SW 1271 (cell line): Measurements from ENCODE around the gene IRF6.
"Not testable (repeated sequence)": the region's sequence is repeated elsewhere in the genome, so short reads cannot be mapped to it uniquely, and the experiment has no call there.

ENCODE experiments used
- DNase-seq, 2 experiments: peaks; one replicate each; lab custom pipeline; 2025; lab: John Stamatoyannopoulos, UW

The IRF6 gene

GRCh38 chr1:209823143-209824041 lies 17.4 kb upstream of the IRF6 start:
- DNase-seq: peak; percentile 7 to 44

DNA sequence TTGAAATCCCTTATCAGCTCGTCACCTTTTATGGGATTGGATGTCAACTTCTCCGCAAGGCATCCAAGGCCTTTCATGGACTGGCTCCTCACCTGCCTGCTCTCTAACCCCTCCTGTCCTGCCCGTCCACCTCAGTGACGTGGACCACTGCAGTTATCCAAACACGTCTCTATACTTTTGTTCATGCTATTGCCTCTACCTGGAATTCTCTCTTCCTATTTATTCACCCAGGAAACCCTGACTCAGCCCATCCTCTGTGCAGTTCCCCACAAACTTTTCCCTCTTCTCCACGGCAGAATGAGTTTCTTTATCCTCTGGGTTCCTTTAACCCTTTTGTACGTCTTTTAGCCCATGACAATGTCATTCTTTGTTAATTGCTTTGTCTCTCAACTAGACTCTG lies 16.8 kb upstream of the IRF6 start:
- DNase-seq: no peak

- DNase-seq: no peak
Observed at GRCh38 chr1:209820986-209821385, 15.0 kb upstream of the IRF6 start.

DNA sequence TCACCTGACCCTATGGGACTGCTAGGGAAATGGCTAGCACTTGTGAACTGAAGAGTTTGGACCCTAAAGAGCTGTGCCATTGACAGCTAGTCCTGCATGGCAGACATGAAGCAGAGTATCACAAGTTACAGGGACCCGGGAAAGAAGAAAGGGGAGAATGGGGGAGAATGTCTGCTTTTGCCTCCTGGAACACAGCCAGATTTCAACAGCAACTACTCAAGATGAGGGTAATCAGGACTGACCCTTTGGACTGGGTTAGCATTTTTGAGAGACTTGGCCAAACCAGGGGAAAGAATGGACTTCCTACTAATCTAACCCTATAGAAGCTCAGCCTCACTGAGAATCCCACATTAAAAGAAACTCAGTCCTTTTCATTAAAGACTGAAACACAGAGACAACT lies 13.1 kb upstream of the IRF6 start:
- DNase-seq: no peak

DNA sequence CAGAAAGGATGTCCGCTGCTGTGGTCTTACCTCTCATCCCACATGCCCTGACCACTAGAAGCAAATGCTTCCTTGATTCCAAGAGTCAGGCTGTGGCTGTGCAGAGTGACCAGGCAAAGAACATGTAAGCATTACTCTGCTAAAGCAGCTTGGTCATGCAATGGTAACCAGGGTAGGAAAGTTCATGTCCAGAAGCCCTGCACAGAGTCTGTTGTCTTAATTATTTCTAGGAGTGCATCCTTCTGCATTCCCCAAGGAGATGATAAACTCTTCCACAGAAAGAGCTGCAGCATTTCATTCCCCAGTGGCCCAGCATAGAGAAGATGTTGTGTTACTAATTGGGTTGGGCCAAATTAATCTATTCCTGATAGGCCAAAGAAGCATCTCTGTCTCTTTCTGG lies 11.7 kb upstream of the IRF6 start:
- DNase-seq: no peak

DNA sequence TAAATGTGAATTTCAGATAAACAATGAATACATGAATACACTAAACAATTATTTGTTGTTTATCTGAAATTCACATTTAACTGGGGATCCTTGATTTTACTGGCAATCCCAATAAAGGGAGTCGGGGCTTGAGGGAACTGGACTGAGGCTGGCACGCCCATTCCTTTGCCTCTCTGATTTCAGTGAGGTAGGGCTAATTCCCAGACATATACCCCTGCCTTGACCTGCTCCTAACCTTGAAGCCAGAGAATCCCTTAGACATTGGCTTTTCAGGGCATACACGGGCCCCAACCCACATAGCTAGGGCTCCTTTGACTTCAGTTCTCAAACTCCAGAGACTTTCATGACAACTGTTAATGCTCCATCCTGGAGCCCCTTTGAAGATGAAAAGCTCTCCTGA lies 11.0 kb upstream of the IRF6 start:
- no peak for DNase-seq

GRCh38 chr1:209815931-209816341 lies 10.0 kb upstream of the IRF6 start:
- no peak for DNase-seq

- DNase-seq: no peak
Observed at GRCh38 chr1:209815490-209815889, 9.5 kb upstream of the IRF6 start.

DNA sequence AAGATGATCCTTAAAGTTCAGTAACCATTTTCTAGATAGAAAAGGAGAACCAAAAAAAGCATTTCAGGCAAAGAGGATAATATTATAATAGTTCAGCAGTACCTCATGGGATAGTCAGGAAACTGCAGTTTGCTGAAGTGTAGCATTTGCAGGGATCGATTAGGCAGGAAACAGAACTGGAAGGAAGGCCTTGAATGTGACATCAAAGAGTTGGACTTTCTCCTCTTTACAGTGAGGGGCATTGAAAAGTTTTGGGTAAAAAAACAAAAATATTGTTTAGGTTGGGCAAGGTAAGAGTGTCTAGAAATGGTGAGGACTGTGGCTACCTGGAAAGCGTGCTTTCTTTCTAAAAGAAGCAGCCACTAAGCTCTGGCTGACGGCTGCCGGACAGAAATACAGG lies 8.0 kb upstream of the IRF6 start:
- DNase-seq: no peak

DNA sequence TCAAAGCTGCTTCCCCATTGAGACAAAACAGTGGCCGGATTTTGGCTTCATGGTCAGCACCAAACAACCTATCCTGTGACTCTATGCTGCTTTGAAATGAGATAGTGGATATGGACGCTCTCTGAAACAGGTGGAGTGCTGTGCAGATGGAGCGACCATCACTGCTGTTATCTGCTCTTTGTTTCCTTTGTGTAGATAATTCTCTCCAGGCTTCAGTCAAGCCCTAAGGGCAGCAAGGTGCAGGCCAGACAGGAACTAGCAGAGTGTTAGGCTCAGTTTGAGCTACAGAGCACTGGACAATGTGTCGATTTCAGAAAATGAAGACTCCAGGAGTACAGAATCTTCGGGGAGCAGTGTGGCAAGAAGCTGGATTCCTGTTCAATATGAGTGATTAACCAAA lies 4.8 kb upstream of the IRF6 start:
- DNase-seq: no peak

GRCh38 chr1:209809611-209810010 lies 3.7 kb upstream of the IRF6 start:
- DNase-seq: no peak

- no peak for DNase-seq
Observed at GRCh38 chr1:209808059-209808581, 2.2 kb upstream of the IRF6 start.

DNA sequence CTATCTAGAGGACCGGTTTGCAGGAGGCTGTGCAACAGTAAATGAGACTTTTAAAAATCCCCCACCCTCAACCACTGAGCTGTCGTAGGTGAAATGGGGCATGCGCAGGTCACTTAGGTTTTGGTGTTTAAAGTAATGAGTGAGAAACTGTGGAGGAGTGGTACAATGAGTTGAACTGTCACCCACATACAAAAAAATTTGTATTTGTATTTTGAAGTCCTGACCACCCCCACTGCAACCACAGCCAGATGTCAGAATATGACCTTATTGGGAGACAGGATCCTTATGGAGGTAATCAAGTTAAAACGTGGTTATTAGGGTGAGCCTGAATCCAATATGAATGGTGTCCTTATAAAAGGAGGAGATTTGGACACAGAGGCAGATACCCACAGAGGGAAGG lies 1.6 kb upstream of the IRF6 start:
- no peak for DNase-seq

DNA sequence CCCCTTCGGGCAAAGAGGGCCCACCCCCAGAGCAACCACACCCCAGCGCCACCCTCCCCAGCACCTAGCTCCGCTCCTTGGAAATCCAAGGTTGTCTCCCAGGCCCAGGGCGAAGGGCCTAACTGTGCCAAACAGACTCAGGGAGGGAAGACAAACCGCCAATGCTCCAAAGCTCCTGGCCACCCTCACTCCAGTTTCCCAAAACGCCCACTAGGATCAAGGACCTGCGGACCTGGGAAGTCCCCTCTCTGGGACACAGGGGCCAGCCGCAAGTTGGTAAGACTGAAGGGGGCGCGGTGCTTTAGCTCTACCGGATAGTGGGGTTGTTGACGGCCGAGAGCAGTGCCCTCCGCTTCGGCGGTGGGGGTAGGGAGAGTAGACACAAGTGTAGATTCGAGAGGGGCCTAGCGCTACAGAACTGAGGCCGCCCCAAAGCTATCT lies 581 bp downstream of the IRF6 start:
- no peak for DNase-seq

DNA sequence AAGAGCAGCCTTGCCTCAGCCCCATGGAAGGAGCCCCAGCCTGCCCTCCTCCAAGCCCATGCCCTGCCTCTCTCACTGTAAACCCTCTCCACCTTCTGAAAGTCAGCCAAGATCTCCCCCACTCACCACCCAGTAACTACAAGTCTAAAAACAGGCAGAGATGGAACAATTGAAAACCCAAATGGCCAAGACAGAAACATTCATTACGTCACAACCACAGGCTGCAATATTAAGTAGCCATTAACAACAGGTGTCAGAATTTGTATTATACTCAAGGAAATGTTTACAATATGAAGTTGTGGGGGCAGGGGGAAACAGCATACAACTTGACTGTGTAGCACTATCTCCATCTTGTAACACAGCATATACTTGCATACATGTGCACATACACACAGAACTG lies 2.4 kb downstream of the IRF6 start:
- no peak for DNase-seq

DNA sequence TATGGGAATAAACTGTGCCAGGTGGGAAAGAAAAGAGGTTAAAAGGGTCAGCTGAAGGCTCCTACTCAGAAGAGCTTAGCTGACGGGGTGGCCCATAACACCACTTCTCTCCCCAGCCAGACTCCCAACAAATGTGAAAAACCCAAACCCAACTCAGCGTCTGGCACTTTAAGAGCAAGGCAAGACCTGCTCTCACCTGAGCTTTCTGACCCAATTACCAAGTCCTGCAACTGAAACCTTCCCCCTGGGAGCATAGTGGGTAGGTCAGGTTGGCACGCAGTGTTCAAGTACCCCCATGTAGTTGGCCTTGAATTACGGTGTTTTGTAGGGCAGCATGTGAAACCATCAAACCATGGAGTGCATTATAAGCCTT lies 3.2 kb downstream of the IRF6 start:
- DNase-seq: no peak

DNA sequence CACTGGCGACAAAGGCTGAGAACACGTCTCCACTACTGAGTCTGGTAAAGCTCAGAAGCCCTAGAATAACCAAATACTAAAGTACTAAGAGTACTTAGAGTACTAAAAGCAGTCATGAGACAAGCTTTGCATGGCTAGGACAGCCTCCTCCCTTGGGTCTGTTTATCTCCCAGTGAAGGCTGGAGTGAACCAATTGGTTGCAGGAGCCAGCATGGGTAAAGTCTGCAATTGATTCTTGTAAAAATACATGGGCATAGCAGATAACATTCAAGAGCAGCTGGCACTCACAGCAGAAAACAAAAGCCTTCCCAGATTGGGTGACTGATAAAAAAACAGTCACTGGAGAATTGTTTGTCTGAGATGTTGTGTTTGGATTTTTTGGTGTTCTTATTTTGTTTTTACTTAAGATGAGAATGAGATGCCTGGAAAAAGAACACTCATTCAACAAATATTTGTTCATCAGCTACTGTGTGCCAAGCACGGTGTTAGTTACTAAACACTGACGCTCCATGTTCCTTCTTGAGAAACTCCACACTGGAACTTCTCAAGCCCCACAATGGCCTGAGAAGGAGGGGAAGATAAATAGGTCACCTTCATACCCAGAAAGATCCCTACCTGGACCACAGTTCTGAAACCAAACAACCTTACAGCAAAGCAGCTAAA lies 3.7 kb downstream of the IRF6 start:
- DNase-seq: no peak

- DNase-seq: no peak
Observed at GRCh38 chr1:209800984-209801834, 4.7 kb downstream of the IRF6 start.

DNA sequence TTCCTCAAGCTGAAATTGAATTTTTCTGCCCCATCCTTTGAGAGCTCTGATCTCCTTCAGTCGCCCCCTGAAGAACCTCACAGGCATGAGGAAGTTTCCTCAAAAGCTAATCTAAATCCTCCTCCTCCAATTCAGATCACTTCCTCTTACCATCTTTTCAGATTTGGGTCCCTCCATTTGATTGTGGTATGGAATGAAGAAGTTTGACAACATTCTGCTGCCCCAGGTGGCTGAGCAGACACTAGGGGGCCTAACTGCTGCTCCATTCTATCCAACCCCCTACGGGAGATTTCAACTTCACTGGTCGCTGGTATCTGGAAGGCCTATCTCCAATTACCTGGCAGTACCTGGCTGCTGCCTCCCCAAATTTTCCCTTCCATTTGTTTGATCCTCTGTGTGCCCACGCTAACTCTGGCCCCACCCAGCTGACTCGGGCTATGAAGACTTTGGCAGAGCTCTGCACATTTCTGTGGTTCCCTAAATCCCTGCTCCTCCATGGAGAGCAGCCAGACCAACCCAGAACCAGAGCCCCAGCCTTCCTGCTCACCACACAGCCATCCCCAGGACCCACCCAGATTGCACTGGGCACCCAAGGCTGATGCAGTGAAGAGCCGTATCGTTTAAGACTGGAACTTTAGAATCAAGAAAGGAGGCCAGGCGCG lies 7.8 kb downstream of the IRF6 start:
- DNase-seq: no peak

DNA sequence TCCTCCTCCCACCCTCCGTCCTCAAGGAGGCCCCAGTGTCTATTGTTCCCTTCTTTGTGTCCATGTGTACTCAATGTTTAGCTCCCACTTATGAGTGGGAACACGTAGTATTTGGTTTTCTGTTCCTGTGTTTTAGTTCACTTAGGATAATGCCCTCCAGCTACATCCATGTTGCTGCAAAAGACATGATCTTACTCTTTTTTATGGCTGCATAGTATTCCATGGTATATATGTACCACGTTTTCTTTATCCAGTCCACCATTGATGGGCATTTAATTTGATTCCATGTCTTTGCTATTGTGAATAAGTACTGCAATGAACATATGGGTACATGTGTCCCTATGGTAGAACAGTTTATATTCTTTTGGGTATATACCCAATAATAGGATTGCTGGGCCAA lies 12.2 kb downstream of the IRF6 start:
- not testable (repeated sequence) for DNase-seq

DNA sequence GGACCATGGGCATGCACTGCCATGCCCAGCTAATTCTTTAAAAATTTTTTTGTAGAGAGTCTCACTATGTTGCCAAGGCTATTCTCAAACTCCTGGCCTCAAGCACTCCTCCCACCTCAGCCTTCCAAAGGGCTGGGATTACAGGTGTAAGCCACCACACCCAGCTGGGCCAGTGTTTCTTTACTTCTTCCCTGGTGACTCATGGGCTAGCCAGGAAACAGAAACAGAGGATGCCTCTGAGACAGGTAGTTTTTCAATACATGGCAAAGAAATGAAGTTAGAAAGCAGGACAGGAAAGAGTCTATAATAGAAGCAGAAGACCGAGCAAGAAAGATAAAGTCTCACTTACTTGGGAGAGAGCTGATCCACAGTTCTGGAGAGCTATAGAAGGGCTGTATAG lies 14.0 kb downstream of the IRF6 start:
- DNase-seq: no peak
